HepG2 (cell line): ENCODE results near the gene GREM1. TPM values are rescaled to one million over a fixed set of nuclear protein-coding genes. Genes with fewer than 3 reads are reported as not detected.

Experiments used
- ATAC-seq: fragments of 200-7000 bp; cut with Tn5 transposase; 3 replicates; pipeline ENCODE4 v1.9.1; 2020; ENCODE audit warnings: mild to moderate bottlenecking, moderate library complexity
- BruUV-seq: library from RNA; stranded (reverse); fragments of 400-500 nt; replicated peaks from 2 replicates; lab custom pipeline; 2021; lab: Mats Ljungman, UMichigan
- CTCF ChIA-PET: fragments of 300-600 bp; formaldehyde crosslinking; extraction: SDS; loops from one replicate; lab custom pipeline; 2021; ENCODE audit warnings: low total read pairs, inconsistent platforms, low intra/inter-chr PET ratio; lab: Yijun Ruan, JAX
- POLR2A ChIA-PET: fragments of 350-600 bp; sonication (Branson Sonifier 250); formaldehyde crosslinking; loops from one replicate; lab custom pipeline; 2020; ENCODE audit warnings: antibody characterized with exemption, inconsistent platforms; lab: Yijun Ruan, JAX
- DNase-seq: peaks from one replicate; pipeline ENCODE4 v3.0.0-alpha.2; 2015; ENCODE audit warnings: low spot score
- FAIRE-seq: peaks from 3 replicates; lab custom pipeline; 2011; peaks lifted over from hg19 to GRCh38; lab: Jason Lieb, UNC
- H2AFZ ChIP-seq: one replicate; pipeline ENCODE4 v1.6.1; 2011; ENCODE audit warnings: low read length, inconsistent platforms
- H3K27ac ChIP-seq: fragments of 300-600 bp; 3 replicates; pipeline ENCODE4 v1.8.0; 2011; ENCODE audit warnings: mixed run types, mild to moderate bottlenecking, mixed read lengths, low read length, inconsistent platforms; ENCODE audit not compliant: insufficient read depth; ENCODE audit errors: extremely low read length
- H3K27me3 ChIP-seq, 2 experiments: fragments of 200-600 bp in 1 of 2; 2 replicates in 1 of 2; 3 replicates in 1 of 2; pipeline versions ENCODE4 v1.6.0 to v1.8.0; 2011; ENCODE audit warnings: low read length in 2 of 2, mild to moderate bottlenecking in 2 of 2, moderate library complexity in 2 of 2, inconsistent platforms in 1 of 2; ENCODE audit not compliant: insufficient read depth in 2 of 2, control insufficient read depth in 1 of 2
- H3K36me3 ChIP-seq, 2 experiments: fragments of 200-600 bp in 1 of 2; replicated peaks in 1 of 2; 2 replicates in 1 of 2; 3 replicates in 1 of 2; pipeline versions ENCODE4 v1.5.1 to v1.8.0; 2011; ENCODE audit warnings: low read length in 2 of 2, inconsistent platforms in 1 of 2; ENCODE audit not compliant: insufficient read depth in 2 of 2, control insufficient read depth in 1 of 2
- H3K4me1 ChIP-seq: 2 replicates; pipeline ENCODE4 v1.5.1; 2012; ENCODE audit warnings: low read length, inconsistent platforms; ENCODE audit not compliant: insufficient read depth
- H3K4me2 ChIP-seq: 2 replicates; pipeline ENCODE4 v1.6.0; 2011; ENCODE audit warnings: low read depth, low read length, inconsistent platforms
- H3K4me3 ChIP-seq, 3 experiments: fragments of 200-600 bp in 1 of 3; sonication (generic), shearing (Covaris generic) in 1 of 3; replicated peaks in 1 of 3; 2 replicates each; pipeline ENCODE4 v1.5.1; 2011 to 2016; ENCODE audit warnings: low read length in 3 of 3, inconsistent platforms in 2 of 3, low read depth in 2 of 3, mild to moderate bottlenecking in 2 of 3, control low read depth in 1 of 3, mixed read lengths in 1 of 3; ENCODE audit not compliant: insufficient read depth in 1 of 3
- H3K79me2 ChIP-seq: one replicate; pipeline ENCODE4 v1.6.1; 2011; ENCODE audit warnings: low read length, inconsistent platforms; ENCODE audit not compliant: insufficient read depth
- H3K9ac ChIP-seq: 2 replicates; pipeline ENCODE4 v1.6.0; 2011; ENCODE audit warnings: mild to moderate bottlenecking, low read depth, low read length, inconsistent platforms; ENCODE audit not compliant: insufficient read depth
- H3K9me3 ChIP-seq: 2 replicates; pipeline ENCODE4 v1.5.1; 2012; ENCODE audit warnings: mild to moderate bottlenecking, low read length
- H4K20me1 ChIP-seq: 2 replicates; pipeline ENCODE4 v1.6.0; 2011; ENCODE audit warnings: inconsistent platforms, mild to moderate bottlenecking, low read length, moderate library complexity; ENCODE audit not compliant: insufficient read depth
- CBX5 ChIP-seq: sonication (generic); formaldehyde crosslinking; IDR thresholded peaks from 2 replicates; pipeline ENCODE4 v1.4.0; 2020; ENCODE audit warnings: missing genetic modification reagents, borderline replicate concordance
- HOXA7 ChIP-seq: sonication (generic); formaldehyde crosslinking; IDR thresholded peaks from 2 replicates; pipeline ENCODE4 v1.8.1; 2022; ENCODE audit warnings: mild to moderate bottlenecking, missing genetic modification reagents, moderate library complexity
- KDM5A ChIP-seq: fragments of 200-600 bp; sonication (generic); IDR thresholded peaks from 2 replicates; pipeline ENCODE4 v1.7.0; 2018; ENCODE audit warnings: antibody characterized with exemption, mild to moderate bottlenecking, low read length, borderline replicate concordance
- STAT5B ChIP-seq: sonication (generic); formaldehyde crosslinking; IDR thresholded peaks from 2 replicates; pipeline ENCODE4 v1.4.0; 2020; ENCODE audit warnings: missing genetic modification reagents
- WGBS: methylation state at CpG from one replicate; pipeline ENCODE4 v1.1.6; 2017; ENCODE audit warnings: low lambda C conversion rate; 5-methylcytosine and 5-hydroxymethylcytosine counted together
- in situ Hi-C: cut with HindIII; loops from 2 replicates; pipeline ENCODE4 v1.10.0; 2017; ENCODE audit warnings: low pct_unique_long_range_greater_than_20kb; ENCODE audit not compliant: extremely low pct_ligation_motif_present
- intact Hi-C: fragments of 100-400 bp; cut with micrococcal nuclease; formaldehyde crosslinking; loops from one replicate; pipeline ENCODE4 v1.10.0; 2022; ENCODE audit not compliant: unreplicated experiment
- polyA plus RNA-seq, 8 experiments: library from polyadenylated mRNA; depleted of rRNA in 3 of 8; stranded (reverse) in 7 of 8; unstranded in 1 of 8; fragments of >200 nt; fragmentation: Illumina TruSeq in 4 of 8; extraction: Trizol in 4 of 8; gene quantifications; 2 replicates each; pipeline versions ENCODE4 v1.2.1 to v1.2.3, GENCODE V29; 2011 to 2016; ENCODE audit warnings: low read depth in 4 of 8, missing spikeins in 1 of 8, mixed read lengths in 1 of 8; ENCODE audit not compliant: insufficient read depth in 1 of 8
- total RNA-seq, 5 experiments: library from RNA; depleted of rRNA; stranded (reverse); fragments of >200 nt; fragmentation: Illumina TruSeq; extraction: Trizol; gene quantifications; 2 replicates each; pipeline ENCODE4 v1.2.3, GENCODE V29; 2016; ENCODE audit warnings: low read depth in 1 of 5
- TF ChIP-seq, protein P1 (sequence below): sonication (generic); formaldehyde crosslinking; IDR thresholded peaks from 2 replicates; pipeline ENCODE4 v1.4.0; 2020; ENCODE audit warnings: mild to moderate bottlenecking, missing genetic modification reagents

GREM1 gene
- total and polyA plus RNA-seq, 2 of the 13 experiments (the other 11 are each of a cell fraction or from before 2014, with no cell fraction given) = 0.02 to 0.08 TPM

DNA sequence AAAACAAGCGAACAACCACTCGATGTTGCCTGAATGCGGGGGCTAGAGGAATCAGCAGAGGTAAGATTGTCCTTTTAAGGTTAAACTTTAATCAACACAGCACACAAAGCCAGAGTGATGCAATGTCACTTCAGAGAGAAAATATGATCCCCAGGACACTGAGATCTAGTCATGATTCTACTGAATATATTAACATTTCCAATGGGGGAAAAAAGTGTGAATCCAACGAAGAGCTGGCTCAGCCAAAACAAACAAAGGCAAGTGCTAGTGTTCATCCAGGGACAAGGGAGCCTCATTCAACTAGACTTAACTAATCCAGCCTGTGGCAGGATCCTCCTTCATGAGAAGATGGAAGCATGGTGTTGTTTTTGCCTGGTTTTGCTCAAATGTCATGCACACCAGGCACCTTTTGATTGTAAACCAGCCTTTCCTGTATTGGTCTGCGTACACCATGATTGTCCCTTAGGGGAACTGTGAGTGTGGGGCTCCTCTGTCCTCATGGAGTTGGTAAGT is 40.5 kb upstream of the GREM1 start (continued):
- TF ChIP-seq, protein P1, sequence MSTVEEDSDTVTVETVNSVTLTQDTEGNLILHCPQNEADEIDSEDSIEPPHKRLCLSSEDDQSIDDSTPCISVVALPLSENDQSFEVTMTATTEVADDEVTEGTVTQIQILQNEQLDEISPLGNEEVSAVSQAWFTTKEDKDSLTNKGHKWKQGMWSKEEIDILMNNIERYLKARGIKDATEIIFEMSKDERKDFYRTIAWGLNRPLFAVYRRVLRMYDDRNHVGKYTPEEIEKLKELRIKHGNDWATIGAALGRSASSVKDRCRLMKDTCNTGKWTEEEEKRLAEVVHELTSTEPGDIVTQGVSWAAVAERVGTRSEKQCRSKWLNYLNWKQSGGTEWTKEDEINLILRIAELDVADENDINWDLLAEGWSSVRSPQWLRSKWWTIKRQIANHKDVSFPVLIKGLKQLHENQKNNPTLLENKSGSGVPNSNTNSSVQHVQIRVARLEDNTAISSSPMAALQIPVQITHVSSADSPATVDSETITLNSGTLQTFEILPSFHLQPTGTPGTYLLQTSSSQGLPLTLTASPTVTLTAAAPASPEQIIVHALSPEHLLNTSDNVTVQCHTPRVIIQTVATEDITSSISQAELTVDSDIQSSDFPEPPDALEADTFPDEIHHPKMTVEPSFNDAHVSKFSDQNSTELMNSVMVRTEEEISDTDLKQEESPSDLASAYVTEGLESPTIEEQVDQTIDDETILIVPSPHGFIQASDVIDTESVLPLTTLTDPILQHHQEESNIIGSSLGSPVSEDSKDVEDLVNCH (CRISPR knock-in tag) = no peak

DNA sequence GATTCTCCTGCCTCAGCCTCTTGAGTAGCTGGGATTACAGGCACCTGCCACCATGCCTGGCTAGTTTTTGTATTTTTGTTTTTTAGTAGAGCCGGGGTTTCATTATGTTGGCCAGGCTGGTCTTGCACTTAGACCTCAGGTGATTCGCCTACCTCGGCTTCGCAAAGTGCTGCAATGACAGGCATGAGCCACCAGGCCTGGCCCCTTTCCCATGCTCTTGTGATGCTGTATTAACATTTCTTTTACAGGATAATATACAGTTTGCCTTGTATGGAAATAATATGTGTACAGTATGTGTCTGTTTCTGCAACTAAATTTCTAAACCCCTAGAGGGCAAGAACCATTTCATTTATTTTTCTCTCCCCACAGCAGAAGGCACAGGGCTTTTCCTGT is 38.5 kb upstream of the GREM1 start:
- TF ChIP-seq CBX5 (CRISPR knock-in tag) (no peak), KDM5A (no peak), STAT5B (CRISPR knock-in tag) (no peak), HOXA7 (CRISPR knock-in tag) (no peak)
- TF ChIP-seq, all 625 proteins: peak for 0
- WGBS = 95% methylated on average over 4 of the region's 4 CpGs
- H3K9ac ChIP-seq = no peak overlapping the region
- H3K4me3 ChIP-seq = no peak overlapping the region
- H4K20me1 ChIP-seq = no peaks in the 10 kb centered on the region
- ChIA-PET POLR2A (interaction anchor here (0.8 kb wide), 1 partner anchor 10 kb away, joined by 5 read pairs; no protein-coding TSS in a partner anchor), CTCF (no interaction called here)
- intact Hi-C loops = loop anchor here (5.0 kb wide), 1 partner anchor 38 kb away; the partner anchor contains the start of gene GREM1
- no peaks in the 10 kb centered on the region for H3K36me3 ChIP-seq
- ATAC-seq = no peak
- no peak for FAIRE-seq
- in situ Hi-C loops = no loop called here
- no peaks in the 10 kb centered on the region for H3K27me3 ChIP-seq
- H3K27ac ChIP-seq = no peak overlapping the region
- no peaks in the 10 kb centered on the region for H3K79me2 ChIP-seq
- no peaks in the 10 kb centered on the region for H3K9me3 ChIP-seq
- peaks cover 45% of the 10 kb centered on the region for H3K4me1 ChIP-seq
- BruUV-seq = no TSS peak
- DNase-seq = no peak
- no peak overlapping the region for H3K4me2 ChIP-seq
- H2AFZ ChIP-seq = no peak overlapping the region
